ENCODE data around the gene BCO2. TPM values are rescaled to one million over a fixed set of nuclear protein-coding genes. Genes with fewer than 3 reads are reported as not detected.

The BCO2 gene
- total and polyA plus RNA-seq, 11 donors = 51.8 to 126 (median 80.7) TPM

- WGBS, 4 donors = 87 to 91% (median 89%) methylated on average over 6 of the region's 6 CpGs
- no peak for ATAC-seq
- H3K4me3 ChIP-seq = peak overlapping the region in 5 of 12 donors; percentile 21 to 58 (median 38)
- intact Hi-C loops (cut with DNase I) = loop anchor here in 2 of 10 donors (10.0 kb wide), 1 partner anchor 48 kb away; no protein-coding TSS in a partner anchor
- no peak for DNase-seq
- TF ChIP-seq CTCF (IDR thresholded peaks at IDR 0.05) (no peak), POLR2A (IDR thresholded peaks at IDR 0.05) (no peak)
- no peaks in the 10 kb centered on the region for H3K27me3 ChIP-seq
- H3K36me3 ChIP-seq = no peaks in the 10 kb centered on the region
- H3K9me3 ChIP-seq = no peaks in the 10 kb centered on the region
- H3K27ac ChIP-seq = peak overlapping the region in 1 of 12 donors; percentile 84
- H3K4me1 ChIP-seq = peaks cover 0 to 28% (median 0%) of the 10 kb centered on the region in 12 donors
These were observed 12.4 kb upstream of the BCO2 start for GRCh38 chr11:112162761-112163546.

- peak in 2 of 5 donors; percentile 45 to 64 for DNase-seq
- Histone ChIP-seq H3K4me3 (peak within 1 kb of the TSS in 8 of 12 donors; percentile 13 to 58 (median 23)), H3K9me3 (no peaks in the 10 kb centered on the region), H3K4me1 (peaks cover 0 to 22% (median 0%) of the 10 kb centered on the region in 12 donors), H3K27ac (peak within 1 kb of the TSS in 2 of 12 donors; percentile 9 to 84), H3K36me3 (no peaks in the 10 kb centered on the region), H3K27me3 (no peaks in the 10 kb centered on the region)
- ATAC-seq = peak; percentile 44 to 64 (median 50)
- TF ChIP-seq POLR2A (IDR thresholded peaks at IDR 0.05) = no peak
- no peak for TF ChIP-seq CTCF (IDR thresholded peaks at IDR 0.05)
- 70 to 79% (median 74%) methylated on average over 12 of the region's 12 CpGs for WGBS, 4 donors
- intact Hi-C loops (cut with DNase I) = loop anchor here in 2 of 10 donors (10.0 kb wide), 1 partner anchor 49 kb away; no protein-coding TSS in a partner anchor
These were observed 11.2 kb upstream of the BCO2 start, which contains the start of gene IL18 for GRCh38 chr11:112163875-112164685. IL18 (minus strand) TSS chr11:112164094; CDS start chr11:112155053, 9,041 bp downstream.

GRCh38 chr11:112165049-112165448 is 10.3 kb upstream of the BCO2 start:
- Histone ChIP-seq H3K9me3 (no peaks in the 10 kb centered on the region), H3K36me3 (no peaks in the 10 kb centered on the region), H3K4me1 (peaks cover 0 to 17% (median 0%) of the 10 kb centered on the region in 12 donors), H3K4me3 (no peak overlapping the region), H3K27me3 (no peaks in the 10 kb centered on the region), H3K27ac (no peak overlapping the region)
- no peak for DNase-seq
- no peak for ATAC-seq
- 48 to 62% (median 57%) methylated on average over 3 of the region's 3 CpGs for WGBS, 4 donors
- intact Hi-C loops (cut with DNase I) = loop anchor here in 2 of 10 donors (10.0 kb wide), 1 partner anchor 50 kb away; no protein-coding TSS in a partner anchor
- no peak for TF ChIP-seq POLR2A (IDR thresholded peaks at IDR 0.05)
- TF ChIP-seq CTCF (IDR thresholded peaks at IDR 0.05) = no peak

Measured in heart left ventricle (tissue), 16 donors.